GM18868 (cell line): ENCODE measurements around the gene SSTR3.
A peak's percentile ranks its signal among the peaks of the same experiment; 100 is the strongest.
"Not testable (repeated sequence)": the region's sequence is repeated elsewhere in the genome, so short reads cannot be mapped to it uniquely, and the experiment has no call there.

Source experiments
- ATAC-seq: cut with Tn5 transposase; IDR thresholded peaks from one replicate; pipeline ENCODE4 v1.9.1; 2021; ENCODE audit warnings: mild to moderate bottlenecking, moderate library complexity; ENCODE audit not compliant: unreplicated experiment

Gene SSTR3

DNA sequence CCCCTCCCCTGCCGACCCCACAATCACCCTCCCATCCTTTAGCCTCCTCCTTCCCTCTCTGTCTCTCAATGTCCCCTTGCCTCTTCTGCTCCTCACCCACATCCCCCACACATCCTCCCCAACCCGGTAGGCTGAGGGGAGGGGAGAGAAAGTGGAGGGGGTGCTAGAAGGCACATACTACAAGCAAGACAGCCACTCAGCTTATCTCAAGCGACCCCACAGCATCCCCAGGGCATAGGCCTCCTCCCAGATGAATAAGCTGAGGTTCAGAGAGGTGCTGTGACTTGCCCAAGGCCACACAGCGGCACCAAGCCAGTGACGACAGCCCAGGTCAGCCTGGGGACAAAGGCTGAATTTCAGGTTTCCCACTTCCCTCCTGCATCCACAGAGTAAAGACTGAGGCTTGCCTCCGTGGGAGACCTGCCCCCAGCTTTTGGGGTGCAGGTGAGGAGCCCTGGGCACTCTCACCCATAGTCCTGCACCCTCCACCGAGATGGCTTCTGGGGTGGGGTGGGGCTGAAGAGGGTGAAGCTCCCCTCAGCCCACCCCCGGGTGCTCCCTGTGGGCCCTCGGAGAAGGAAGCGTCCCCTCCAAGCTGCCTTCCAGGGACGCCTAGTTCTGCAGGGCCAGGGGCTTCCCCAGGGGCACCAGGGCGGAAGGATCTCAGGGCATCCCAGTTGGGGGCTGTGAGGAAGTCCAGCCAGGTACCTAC, 31.3 kb upstream of the SSTR3 start:
- ATAC-seq: peak; percentile 12

DNA sequence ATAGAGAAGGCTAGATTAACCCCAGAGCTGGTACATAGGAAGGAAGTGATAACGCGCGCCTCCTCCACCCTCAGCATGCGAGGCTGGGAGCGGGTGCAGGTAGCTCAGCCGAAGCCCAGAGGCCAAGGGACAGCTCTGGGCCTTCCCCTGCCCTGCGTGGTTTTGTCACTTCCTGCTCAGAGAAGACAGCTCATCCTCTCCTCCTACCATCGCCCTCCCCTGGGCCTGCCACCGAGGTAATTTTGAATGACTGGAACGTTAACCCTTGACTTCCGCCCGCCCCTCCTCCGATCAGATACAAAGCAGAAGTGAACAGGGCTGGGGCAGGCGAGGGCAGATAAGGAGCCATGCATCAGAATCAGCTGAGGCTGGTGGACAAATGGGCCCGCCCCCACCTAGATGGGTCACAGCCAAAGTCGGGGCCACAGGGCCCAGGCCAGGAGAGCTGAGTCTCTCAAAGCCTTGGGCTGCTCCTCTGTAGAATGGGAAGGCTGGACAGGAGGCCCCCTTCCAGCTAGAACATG, 30.2 kb upstream of the SSTR3 start:
- peak; percentile 61 for ATAC-seq

- no peak for ATAC-seq
These were observed 29.3 kb upstream of the SSTR3 start for GRCh38 chr22:37241351-37242142.

DNA sequence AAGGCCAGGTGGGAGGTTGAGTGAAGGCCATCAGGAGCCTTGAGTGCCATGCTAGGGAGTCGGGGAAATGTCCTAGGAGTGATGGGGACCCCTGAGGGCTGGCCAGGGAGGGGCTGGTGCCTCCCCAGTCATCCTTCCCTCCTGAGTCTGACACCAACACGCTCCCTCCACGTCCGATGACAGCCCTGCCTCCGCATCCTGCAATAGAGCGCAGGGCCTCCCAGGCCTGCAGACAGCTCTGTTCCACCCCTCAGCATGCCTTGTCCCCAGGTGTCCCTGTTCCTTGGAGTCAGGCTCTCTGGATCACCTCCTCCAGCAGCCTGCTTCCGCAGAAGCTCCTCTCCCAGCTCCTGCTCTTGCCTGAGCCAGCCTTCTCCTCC, 28.7 kb upstream of the SSTR3 start:
- no peak for ATAC-seq

GRCh38 chr22:37240240-37240940, 28.1 kb upstream of the SSTR3 start:
- ATAC-seq: no peak

GRCh38 chr22:37239336-37240239, 27.3 kb upstream of the SSTR3 start:
- no peak for ATAC-seq

- no peak for ATAC-seq
These were observed 25.3 kb upstream of the SSTR3 start for GRCh38 chr22:37237371-37238268.

- no peak for ATAC-seq
These were observed 23.8 kb upstream of the SSTR3 start for GRCh38 chr22:37235897-37236607.

GRCh38 chr22:37234736-37235711, 22.7 kb upstream of the SSTR3 start:
- ATAC-seq: no peak

DNA sequence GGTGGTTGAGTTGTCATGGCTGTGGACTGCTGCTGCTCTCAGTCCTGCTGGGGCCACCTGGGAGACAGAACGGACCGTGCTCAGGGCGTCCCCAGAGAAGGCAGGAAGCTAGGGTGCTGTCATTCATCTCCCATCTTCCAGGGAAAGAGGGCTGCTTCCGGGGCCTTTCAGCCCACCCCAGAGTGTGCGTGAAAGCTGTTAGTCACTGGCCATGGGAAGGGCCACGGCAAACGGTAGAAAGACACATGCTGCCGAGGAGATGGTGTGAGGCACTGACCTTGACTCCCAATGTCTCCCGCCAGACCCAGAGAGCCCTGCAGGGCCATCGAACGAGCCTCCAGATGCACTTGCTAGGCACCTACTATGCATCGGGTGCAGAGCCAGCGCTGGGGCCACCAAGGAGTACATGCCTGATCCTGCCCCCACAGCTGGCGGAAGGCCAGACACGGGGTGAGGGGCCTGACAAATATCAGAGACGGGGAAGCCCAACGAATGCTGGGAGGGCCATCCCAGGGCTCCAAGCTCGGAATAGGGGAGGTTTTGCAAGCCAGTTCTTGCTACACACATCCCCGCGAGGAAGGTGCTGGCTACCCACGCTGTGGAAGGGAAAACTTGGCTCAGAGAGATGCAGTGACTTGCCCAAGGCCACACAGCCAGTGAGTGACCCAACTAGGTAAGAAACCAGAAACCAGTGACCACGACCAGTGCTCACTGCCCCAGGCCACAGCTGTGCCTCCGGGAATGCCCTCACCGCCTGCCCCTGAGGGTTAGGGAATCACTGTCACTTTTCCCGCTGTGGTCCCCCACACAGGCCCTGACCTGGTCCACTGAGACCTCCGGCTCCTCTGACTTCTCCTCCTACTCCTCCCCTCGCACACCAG, 21.7 kb upstream of the SSTR3 start:
- no peak for ATAC-seq

DNA sequence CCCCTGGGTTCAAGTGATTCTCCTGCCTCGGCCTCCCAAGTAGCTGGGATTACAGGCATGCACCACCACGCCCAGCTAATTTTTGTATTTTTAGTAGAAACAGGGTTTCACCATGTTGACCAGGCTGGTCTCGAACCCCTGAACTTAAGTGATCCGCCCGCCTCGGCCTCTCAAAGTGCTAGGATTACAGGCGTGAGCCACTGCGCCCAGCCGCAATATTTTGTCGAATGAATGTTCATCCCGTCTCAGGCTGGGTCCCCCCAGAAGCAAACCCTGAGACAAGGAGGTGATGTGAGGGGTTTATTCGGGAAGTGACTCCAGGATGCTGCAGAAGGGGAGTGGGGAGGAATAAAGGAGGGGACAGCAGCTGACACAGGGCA, 21.1 kb upstream of the SSTR3 start:
- not testable (repeated sequence) for ATAC-seq

DNA sequence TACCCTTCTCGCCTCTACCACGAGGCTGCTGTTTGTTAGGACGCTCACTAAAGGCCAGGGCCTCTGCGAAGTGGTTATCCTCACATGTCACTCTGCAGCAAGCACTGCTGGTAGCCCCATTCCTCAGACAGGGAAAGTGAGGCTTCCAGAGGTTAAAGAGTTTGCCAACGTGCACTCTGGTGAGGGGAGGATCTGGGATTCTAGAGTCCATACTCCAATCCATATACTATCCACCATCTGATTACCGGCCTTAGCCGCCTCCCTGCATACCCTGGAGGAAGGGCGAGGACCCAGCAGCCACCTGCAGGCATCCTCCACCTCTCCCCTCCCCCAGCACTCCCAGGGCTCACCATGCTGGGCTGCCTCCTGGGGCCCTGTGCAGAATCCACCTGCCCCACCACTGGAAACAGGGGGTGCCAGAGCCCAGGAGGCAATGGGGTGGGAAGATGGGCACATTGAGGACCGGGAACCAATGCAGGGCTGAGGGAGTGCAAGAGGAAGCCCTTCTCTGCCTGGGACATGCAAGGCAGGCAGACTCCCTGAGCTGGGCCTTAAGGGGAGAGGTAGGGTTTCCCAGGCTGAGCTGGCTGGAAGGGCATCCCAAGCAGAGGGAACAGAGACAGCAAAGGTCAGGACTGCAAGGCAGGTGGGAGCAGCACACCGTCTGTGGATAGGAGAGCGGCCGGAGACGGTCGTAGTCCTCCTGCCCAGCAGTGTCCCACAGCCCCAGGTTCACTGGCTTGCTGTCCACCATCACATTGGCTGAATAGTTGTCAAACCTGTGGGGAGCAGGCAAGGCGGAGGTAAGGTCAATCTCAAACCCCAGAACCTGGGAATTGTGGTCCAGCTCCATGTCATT, 20.1 kb upstream of the SSTR3 start:
- no peak for ATAC-seq

GRCh38 chr22:37231406-37232139, 19.3 kb upstream of the SSTR3 start:
- no peak for ATAC-seq

GRCh38 chr22:37230673-37231405, 18.6 kb upstream of the SSTR3 start:
- ATAC-seq: peak; percentile 47
